OCI-LY7 (cell line): ENCODE measurements around the gene MRPS11.

Source experiments
- CTCF ChIP-seq: fragments of 200-600 bp; sonication (generic); conservative IDR thresholded peaks from 2 replicates; pipeline ENCODE4 v1.5.1; 2014; ENCODE audit warnings: mild to moderate bottlenecking, antibody characterized with exemption, low read length, moderate library complexity, mixed read lengths
- EZH2phosphoT487 ChIP-seq: fragments of 200-600 bp; sonication (generic); IDR thresholded peaks from 2 replicates; pipeline ENCODE4 v1.6.1; 2018; ENCODE audit warnings: low read depth, borderline replicate concordance, mild to moderate bottlenecking, mixed run types, antibody characterized with exemption, low read length, moderate library complexity, mixed read lengths

GRCh38 chr15:88529021-88529630, 61.6 kb downstream of the MRPS11 start:
- TF ChIP-seq CTCF (no peak), EZH2phosphoT487 (no peak)
